Measurements from ENCODE around the gene TM6SF1. TPM values are rescaled to one million over a fixed set of nuclear protein-coding genes. Genes with fewer than 3 reads are reported as not detected.

The TM6SF1 gene
- total RNA-seq, 1 experiment from 2014 or later, result 0.79 TPM

DNA sequence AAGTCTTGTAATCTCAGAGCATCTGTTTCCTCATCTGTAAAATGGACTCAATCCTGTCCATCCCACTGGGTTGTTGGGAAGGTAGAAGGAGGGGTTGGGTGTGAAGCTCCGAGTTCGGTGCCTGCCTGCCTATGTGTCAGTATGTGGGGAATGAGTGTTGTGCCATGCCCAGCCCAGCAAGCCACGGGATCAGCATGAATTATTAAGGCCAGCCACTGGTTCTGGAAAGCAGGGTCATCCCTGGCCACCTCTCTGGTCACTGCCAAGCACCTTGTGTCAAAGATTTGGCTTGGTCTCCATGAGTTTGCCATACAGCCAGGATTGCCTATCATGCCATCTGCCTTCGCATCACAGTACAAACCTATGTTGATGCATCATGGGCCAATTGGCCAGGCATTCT, 11.5 kb downstream of the TM6SF1 start:
- no peaks in the 10 kb centered on the region for H3K36me3 Mint-ChIP-seq
- H3K27me3 Mint-ChIP-seq (ENCODE audit: low read depth), result no peaks in the 10 kb centered on the region
- peaks cover 4% of the 10 kb centered on the region; the same call in 1 of the 2 replicates for H3K4me1 Mint-ChIP-seq
- ATAC-seq (no peak), DNase-seq (ENCODE audit: low spot score) (no peak)
- POLR2A ChIA-PET, result no interaction called here
- H3K4me3 Mint-ChIP-seq, result no peak overlapping the region
- no peaks in the 10 kb centered on the region for H3K9me3 Mint-ChIP-seq
- no peak for TF ChIP-seq RELA (CRISPR knock-in tag; IDR thresholded peaks at IDR 0.05; ENCODE audit: borderline replicate concordance)
- TF ChIP-seq SMAD3 (CRISPR knock-in tag; IDR thresholded peaks at IDR 0.05; ENCODE audit: borderline replicate concordance), result no peak
- TF ChIP-seq ESRRA (CRISPR knock-in tag; IDR thresholded peaks at IDR 0.05; ENCODE audit: borderline replicate concordance), result no peak
- no peak for TF ChIP-seq ZNF671 (CRISPR knock-in tag; IDR thresholded peaks at IDR 0.05)
- TF ChIP-seq, protein P1, sequence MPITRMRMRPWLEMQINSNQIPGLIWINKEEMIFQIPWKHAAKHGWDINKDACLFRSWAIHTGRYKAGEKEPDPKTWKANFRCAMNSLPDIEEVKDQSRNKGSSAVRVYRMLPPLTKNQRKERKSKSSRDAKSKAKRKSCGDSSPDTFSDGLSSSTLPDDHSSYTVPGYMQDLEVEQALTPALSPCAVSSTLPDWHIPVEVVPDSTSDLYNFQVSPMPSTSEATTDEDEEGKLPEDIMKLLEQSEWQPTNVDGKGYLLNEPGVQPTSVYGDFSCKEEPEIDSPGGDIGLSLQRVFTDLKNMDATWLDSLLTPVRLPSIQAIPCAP (CRISPR knock-in tag; IDR thresholded peaks at IDR 0.05), result no peak
- TF ChIP-seq, protein P2, sequence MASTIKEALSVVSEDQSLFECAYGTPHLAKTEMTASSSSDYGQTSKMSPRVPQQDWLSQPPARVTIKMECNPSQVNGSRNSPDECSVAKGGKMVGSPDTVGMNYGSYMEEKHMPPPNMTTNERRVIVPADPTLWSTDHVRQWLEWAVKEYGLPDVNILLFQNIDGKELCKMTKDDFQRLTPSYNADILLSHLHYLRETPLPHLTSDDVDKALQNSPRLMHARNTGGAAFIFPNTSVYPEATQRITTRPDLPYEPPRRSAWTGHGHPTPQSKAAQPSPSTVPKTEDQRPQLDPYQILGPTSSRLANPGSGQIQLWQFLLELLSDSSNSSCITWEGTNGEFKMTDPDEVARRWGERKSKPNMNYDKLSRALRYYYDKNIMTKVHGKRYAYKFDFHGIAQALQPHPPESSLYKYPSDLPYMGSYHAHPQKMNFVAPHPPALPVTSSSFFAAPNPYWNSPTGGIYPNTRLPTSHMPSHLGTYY (CRISPR knock-in tag; IDR thresholded peaks at IDR 0.05), result no peak
- TF ChIP-seq CREB1 (CRISPR knock-in tag; IDR thresholded peaks at IDR 0.05), result no peak
- no peak overlapping the region for H3K27ac Mint-ChIP-seq
- CTCF ChIA-PET, result no interaction called here

DNA sequence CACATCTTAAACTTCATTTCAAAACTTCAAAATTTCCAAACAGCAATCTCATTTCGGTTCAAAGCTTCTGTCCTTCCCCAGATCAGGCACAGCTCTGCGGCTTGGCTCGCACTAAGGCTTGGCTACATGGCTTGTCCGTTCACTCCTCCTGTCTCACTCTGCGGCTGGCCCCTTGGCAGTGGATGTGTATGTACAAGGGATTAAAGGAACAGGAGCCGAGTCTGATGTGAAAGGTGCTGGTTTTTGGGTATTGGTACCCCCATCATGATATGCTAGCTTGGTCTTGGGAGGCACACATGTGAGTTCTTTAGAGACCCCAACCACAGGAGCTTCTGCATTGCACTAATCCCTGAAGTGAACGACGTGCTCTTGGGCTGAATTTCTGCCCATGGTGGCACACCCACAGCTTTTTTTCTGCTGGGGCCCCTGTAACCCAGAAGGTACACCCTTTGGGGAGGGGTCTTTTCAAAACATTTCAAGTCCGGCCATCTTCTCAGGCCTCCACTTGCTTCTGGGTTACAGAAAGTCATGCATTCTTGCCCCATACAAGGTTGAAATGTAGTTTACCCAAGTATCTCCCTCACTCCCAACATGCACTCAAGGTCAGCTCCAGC, 12.6 kb downstream of the TM6SF1 start:
- no peaks in the 10 kb centered on the region for H3K27me3 Mint-ChIP-seq (ENCODE audit: low read depth)
- no peaks in the 10 kb centered on the region for H3K36me3 Mint-ChIP-seq
- no peak overlapping the region for H3K4me3 Mint-ChIP-seq
- no peaks in the 10 kb centered on the region for H3K9me3 Mint-ChIP-seq
- TF ChIP-seq ZNF396 (CRISPR knock-in tag; IDR thresholded peaks at IDR 0.05; ENCODE audit: borderline replicate concordance) (no peak), SMAD3 (CRISPR knock-in tag; IDR thresholded peaks at IDR 0.05; ENCODE audit: borderline replicate concordance) (no peak), NR1H2 (CRISPR knock-in tag; IDR thresholded peaks at IDR 0.05) (no peak)
- TF ChIP-seq, protein P3, sequence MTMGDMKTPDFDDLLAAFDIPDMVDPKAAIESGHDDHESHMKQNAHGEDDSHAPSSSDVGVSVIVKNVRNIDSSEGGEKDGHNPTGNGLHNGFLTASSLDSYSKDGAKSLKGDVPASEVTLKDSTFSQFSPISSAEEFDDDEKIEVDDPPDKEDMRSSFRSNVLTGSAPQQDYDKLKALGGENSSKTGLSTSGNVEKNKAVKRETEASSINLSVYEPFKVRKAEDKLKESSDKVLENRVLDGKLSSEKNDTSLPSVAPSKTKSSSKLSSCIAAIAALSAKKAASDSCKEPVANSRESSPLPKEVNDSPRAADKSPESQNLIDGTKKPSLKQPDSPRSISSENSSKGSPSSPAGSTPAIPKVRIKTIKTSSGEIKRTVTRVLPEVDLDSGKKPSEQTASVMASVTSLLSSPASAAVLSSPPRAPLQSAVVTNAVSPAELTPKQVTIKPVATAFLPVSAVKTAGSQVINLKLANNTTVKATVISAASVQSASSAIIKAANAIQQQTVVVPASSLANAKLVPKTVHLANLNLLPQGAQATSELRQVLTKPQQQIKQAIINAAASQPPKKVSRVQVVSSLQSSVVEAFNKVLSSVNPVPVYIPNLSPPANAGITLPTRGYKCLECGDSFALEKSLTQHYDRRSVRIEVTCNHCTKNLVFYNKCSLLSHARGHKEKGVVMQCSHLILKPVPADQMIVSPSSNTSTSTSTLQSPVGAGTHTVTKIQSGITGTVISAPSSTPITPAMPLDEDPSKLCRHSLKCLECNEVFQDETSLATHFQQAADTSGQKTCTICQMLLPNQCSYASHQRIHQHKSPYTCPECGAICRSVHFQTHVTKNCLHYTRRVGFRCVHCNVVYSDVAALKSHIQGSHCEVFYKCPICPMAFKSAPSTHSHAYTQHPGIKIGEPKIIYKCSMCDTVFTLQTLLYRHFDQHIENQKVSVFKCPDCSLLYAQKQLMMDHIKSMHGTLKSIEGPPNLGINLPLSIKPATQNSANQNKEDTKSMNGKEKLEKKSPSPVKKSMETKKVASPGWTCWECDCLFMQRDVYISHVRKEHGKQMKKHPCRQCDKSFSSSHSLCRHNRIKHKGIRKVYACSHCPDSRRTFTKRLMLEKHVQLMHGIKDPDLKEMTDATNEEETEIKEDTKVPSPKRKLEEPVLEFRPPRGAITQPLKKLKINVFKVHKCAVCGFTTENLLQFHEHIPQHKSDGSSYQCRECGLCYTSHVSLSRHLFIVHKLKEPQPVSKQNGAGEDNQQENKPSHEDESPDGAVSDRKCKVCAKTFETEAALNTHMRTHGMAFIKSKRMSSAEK (CRISPR knock-in tag; IDR thresholded peaks at IDR 0.05; ENCODE audit: borderline replicate concordance), result no peak
- TF ChIP-seq, protein P4, sequence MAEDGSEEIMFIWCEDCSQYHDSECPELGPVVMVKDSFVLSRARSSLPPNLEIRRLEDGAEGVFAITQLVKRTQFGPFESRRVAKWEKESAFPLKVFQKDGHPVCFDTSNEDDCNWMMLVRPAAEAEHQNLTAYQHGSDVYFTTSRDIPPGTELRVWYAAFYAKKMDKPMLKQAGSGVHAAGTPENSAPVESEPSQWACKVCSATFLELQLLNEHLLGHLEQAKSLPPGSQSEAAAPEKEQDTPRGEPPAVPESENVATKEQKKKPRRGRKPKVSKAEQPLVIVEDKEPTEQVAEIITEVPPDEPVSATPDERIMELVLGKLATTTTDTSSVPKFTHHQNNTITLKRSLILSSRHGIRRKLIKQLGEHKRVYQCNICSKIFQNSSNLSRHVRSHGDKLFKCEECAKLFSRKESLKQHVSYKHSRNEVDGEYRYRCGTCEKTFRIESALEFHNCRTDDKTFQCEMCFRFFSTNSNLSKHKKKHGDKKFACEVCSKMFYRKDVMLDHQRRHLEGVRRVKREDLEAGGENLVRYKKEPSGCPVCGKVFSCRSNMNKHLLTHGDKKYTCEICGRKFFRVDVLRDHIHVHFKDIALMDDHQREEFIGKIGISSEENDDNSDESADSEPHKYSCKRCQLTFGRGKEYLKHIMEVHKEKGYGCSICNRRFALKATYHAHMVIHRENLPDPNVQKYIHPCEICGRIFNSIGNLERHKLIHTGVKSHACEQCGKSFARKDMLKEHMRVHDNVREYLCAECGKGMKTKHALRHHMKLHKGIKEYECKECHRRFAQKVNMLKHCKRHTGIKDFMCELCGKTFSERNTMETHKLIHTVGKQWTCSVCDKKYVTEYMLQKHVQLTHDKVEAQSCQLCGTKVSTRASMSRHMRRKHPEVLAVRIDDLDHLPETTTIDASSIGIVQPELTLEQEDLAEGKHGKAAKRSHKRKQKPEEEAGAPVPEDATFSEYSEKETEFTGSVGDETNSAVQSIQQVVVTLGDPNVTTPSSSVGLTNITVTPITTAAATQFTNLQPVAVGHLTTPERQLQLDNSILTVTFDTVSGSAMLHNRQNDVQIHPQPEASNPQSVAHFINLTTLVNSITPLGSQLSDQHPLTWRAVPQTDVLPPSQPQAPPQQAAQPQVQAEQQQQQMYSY (CRISPR knock-in tag; IDR thresholded peaks at IDR 0.05), result no peak
- TF ChIP-seq, protein P5, sequence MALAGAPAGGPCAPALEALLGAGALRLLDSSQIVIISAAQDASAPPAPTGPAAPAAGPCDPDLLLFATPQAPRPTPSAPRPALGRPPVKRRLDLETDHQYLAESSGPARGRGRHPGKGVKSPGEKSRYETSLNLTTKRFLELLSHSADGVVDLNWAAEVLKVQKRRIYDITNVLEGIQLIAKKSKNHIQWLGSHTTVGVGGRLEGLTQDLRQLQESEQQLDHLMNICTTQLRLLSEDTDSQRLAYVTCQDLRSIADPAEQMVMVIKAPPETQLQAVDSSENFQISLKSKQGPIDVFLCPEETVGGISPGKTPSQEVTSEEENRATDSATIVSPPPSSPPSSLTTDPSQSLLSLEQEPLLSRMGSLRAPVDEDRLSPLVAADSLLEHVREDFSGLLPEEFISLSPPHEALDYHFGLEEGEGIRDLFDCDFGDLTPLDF (CRISPR knock-in tag; IDR thresholded peaks at IDR 0.05), result no peak
- TF ChIP-seq, protein P6, sequence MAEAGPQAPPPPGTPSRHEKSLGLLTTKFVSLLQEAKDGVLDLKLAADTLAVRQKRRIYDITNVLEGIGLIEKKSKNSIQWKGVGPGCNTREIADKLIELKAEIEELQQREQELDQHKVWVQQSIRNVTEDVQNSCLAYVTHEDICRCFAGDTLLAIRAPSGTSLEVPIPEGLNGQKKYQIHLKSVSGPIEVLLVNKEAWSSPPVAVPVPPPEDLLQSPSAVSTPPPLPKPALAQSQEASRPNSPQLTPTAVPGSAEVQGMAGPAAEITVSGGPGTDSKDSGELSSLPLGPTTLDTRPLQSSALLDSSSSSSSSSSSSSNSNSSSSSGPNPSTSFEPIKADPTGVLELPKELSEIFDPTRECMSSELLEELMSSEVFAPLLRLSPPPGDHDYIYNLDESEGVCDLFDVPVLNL (CRISPR knock-in tag; IDR thresholded peaks at IDR 0.05; ENCODE audit: borderline replicate concordance, low read depth), result no peak
- H3K4me1 Mint-ChIP-seq, result peaks cover 4% of the 10 kb centered on the region; the same call in 1 of the 2 replicates
- ChIA-PET POLR2A (interaction anchor here (0.6 kb wide), 1 partner anchor 34 kb away, joined by 3 read pairs; no protein-coding TSS in a partner anchor), CTCF (interaction anchor here (0.6 to 1.0 kb wide), 3 partner anchors 22 to 187 kb away, joined by 3 to 5 read pairs (median 3); partner anchors contain the start of gene C15orf40)
- H3K27ac Mint-ChIP-seq, result no peak overlapping the region
- DNase-seq (ENCODE audit: low spot score), result no peak
- no peak for ATAC-seq
